H1 (cell line): ENCODE data around the gene ATCAY. TPM values are rescaled to one million over a fixed set of nuclear protein-coding genes. Genes with fewer than 3 reads are reported as not detected.

Source experiments
- CTCF ChIA-PET: fragments of 300-600 bp; sonication (Branson Sonifier 250); formaldehyde crosslinking; loops from one replicate; lab custom pipeline; 2021; ENCODE audit not compliant: partially characterized antibody; lab: Charles Lee
- POLR2A ChIA-PET: fragments of 300-600 bp; sonication (Branson Sonifier 250); formaldehyde crosslinking; loops from one replicate; lab custom pipeline; 2021; ENCODE audit warnings: inconsistent platforms; ENCODE audit not compliant: partially characterized antibody; lab: Charles Lee
- DNase-seq, 2 experiments: peaks; one replicate each; pipeline versions ENCODE4 v3.0.0 to v3.0.0-alpha.2; 2010 to 2022; ENCODE audit warnings: low spot score in 2 of 2, low read depth in 1 of 2, mixed read lengths in 1 of 2
- FAIRE-seq: peaks from 2 replicates; lab custom pipeline; 2011; peaks lifted over from hg19 to GRCh38; lab: Jason Lieb, UNC
- H2AFZ ChIP-seq: 2 replicates; pipeline ENCODE4 v1.8.1; 2012; ENCODE audit warnings: low read length, inconsistent platforms
- H2AK5ac ChIP-seq: 2 replicates; pipeline ENCODE4 v1.6.1; 2013; ENCODE audit warnings: low read depth, low read length
- H2BK120ac ChIP-seq: replicated peaks from 2 replicates; pipeline ENCODE3; 2013; ENCODE audit warnings: low read depth, low read length, inconsistent platforms
- H2BK12ac ChIP-seq: 2 replicates; pipeline ENCODE4 v1.6.1; 2013; ENCODE audit warnings: low read depth, low read length
- H2BK15ac ChIP-seq: 2 replicates; pipeline ENCODE4 v1.6.1; 2013; ENCODE audit warnings: low read length
- H2BK20ac ChIP-seq: 2 replicates; pipeline ENCODE4 v1.6.1; 2013; ENCODE audit warnings: low read length
- H2BK5ac ChIP-seq: 2 replicates; pipeline ENCODE4 v1.6.1; 2013; ENCODE audit warnings: low read depth, low read length
- H3K14ac ChIP-seq: 2 replicates; pipeline ENCODE4 v1.6.1; 2013; ENCODE audit warnings: inconsistent platforms; ENCODE audit not compliant: insufficient read length
- H3K18ac ChIP-seq: 2 replicates; pipeline ENCODE4 v1.6.1; 2013; ENCODE audit warnings: low read length; ENCODE audit errors: extremely low read depth
- H3K23ac ChIP-seq: 2 replicates; pipeline ENCODE4 v1.6.1; 2013; ENCODE audit warnings: inconsistent platforms; ENCODE audit not compliant: insufficient read length
- H3K23me2 ChIP-seq: 2 replicates; pipeline ENCODE4 v1.6.1; 2013; ENCODE audit warnings: low read depth, low read length
- H3K27ac ChIP-seq: 2 replicates; pipeline ENCODE4 v1.6.1; 2011; ENCODE audit warnings: low read depth, low read length, inconsistent platforms
- H3K27me3 ChIP-seq, 4 experiments: replicated peaks in 1 of 4; 1 replicate in 1 of 4; 2 replicates in 3 of 4; pipeline versions ENCODE4 v1.6.1 to v1.8.1; 2011 to 2013; ENCODE audit warnings: low read length in 3 of 4, mild to moderate bottlenecking in 3 of 4, inconsistent platforms in 2 of 4, mixed read lengths in 2 of 4, moderate library complexity in 1 of 4; ENCODE audit not compliant: control insufficient read depth in 3 of 4, insufficient read depth in 3 of 4; ENCODE audit errors: extremely low read depth in 1 of 4
- H3K36me3 ChIP-seq, 4 experiments: 2 replicates each; pipeline versions ENCODE4 v1.6.1 to v1.8.1; 2011 to 2013; ENCODE audit warnings: mild to moderate bottlenecking in 4 of 4, low read length in 3 of 4, moderate library complexity in 2 of 4, control low read depth in 1 of 4, inconsistent platforms in 1 of 4; ENCODE audit not compliant: insufficient read depth in 4 of 4, control insufficient read depth in 2 of 4
- H3K4ac ChIP-seq: replicated peaks from 2 replicates; pipeline ENCODE3; 2013; ENCODE audit warnings: low read length, low read depth, mixed read lengths, inconsistent platforms; ENCODE audit not compliant: insufficient read length
- H3K4me1 ChIP-seq, 4 experiments: replicated peaks in 1 of 4; 1 replicate in 1 of 4; 2 replicates in 3 of 4; pipeline versions ENCODE4 v1.6.1 to v1.8.1; 2011 to 2013; ENCODE audit warnings: low read length in 3 of 4, inconsistent platforms in 2 of 4, mixed read lengths in 1 of 4; ENCODE audit not compliant: insufficient read depth in 4 of 4, control insufficient read depth in 3 of 4
- H3K4me2 ChIP-seq, 2 experiments: 2 replicates each; pipeline versions ENCODE4 v1.6.1 to v1.8.1; 2011 to 2013; ENCODE audit warnings: low read depth in 2 of 2, low read length in 2 of 2, control low read depth in 1 of 2, inconsistent platforms in 1 of 2, mild to moderate bottlenecking in 1 of 2; ENCODE audit not compliant: insufficient read depth in 1 of 2
- H3K4me3 ChIP-seq, 4 experiments: fragments of 200-600, 300-600 bp in 1 of 4; sonication (generic), shearing (Covaris generic), sonication (Bioruptor Twin) in 1 of 4; 2 replicates each; pipeline versions ENCODE4 v1.5.1 to v1.8.1; 2011 to 2016; ENCODE audit warnings: low read length in 4 of 4, low read depth in 3 of 4, control low read depth in 2 of 4, inconsistent platforms in 2 of 4, mild to moderate bottlenecking in 2 of 4, mixed read lengths in 1 of 4, moderate library complexity in 1 of 4; ENCODE audit not compliant: insufficient read depth in 2 of 4; ENCODE audit errors: extremely low read depth in 1 of 4
- H3K56ac ChIP-seq: replicated peaks from 2 replicates; pipeline ENCODE3; 2013; ENCODE audit warnings: low read depth, mild to moderate bottlenecking, mixed read lengths, low read length, inconsistent platforms; ENCODE audit not compliant: insufficient read length
- H3K79me1 ChIP-seq: 2 replicates; pipeline ENCODE4 v1.6.1; 2013; ENCODE audit warnings: low read depth, low read length, control low read depth
- H3K79me2 ChIP-seq, 2 experiments: 2 replicates each; pipeline versions ENCODE4 v1.6.1 to v1.8.1; 2012 to 2013; ENCODE audit warnings: low read length in 2 of 2, mild to moderate bottlenecking in 2 of 2, inconsistent platforms in 1 of 2; ENCODE audit not compliant: insufficient read depth in 2 of 2, control insufficient read depth in 1 of 2
- H3K9ac ChIP-seq, 4 experiments: replicated peaks in 1 of 4; 1 replicate in 1 of 4; 2 replicates in 3 of 4; pipeline versions ENCODE4 v1.6.1 to v1.8.1; 2011 to 2013; ENCODE audit warnings: low read depth in 3 of 4, low read length in 3 of 4, control low read depth in 2 of 4, mild to moderate bottlenecking in 2 of 4, moderate library complexity in 2 of 4, inconsistent platforms in 1 of 4; ENCODE audit errors: extremely low read depth in 1 of 4
- H3K9me3 ChIP-seq, 2 experiments: 2 replicates each; pipeline versions ENCODE4 v1.6.1 to v1.8.1; 2012 to 2013; ENCODE audit warnings: mild to moderate bottlenecking in 2 of 2, moderate library complexity in 2 of 2, control low read depth in 1 of 2, inconsistent platforms in 1 of 2, low read depth in 1 of 2, low read length in 1 of 2, mixed read lengths in 1 of 2; ENCODE audit not compliant: insufficient read depth in 2 of 2
- H4K20me1 ChIP-seq, 2 experiments: replicated peaks in 1 of 2; 2 replicates each; pipeline versions ENCODE3 to v1.8.1; 2011 to 2013; ENCODE audit warnings: inconsistent platforms in 2 of 2, low read length in 2 of 2, mild to moderate bottlenecking in 1 of 2; ENCODE audit not compliant: insufficient read depth in 2 of 2, control insufficient read depth in 1 of 2
- H4K5ac ChIP-seq: 2 replicates; pipeline ENCODE4 v1.6.1; 2013; ENCODE audit warnings: low read length, low read depth, mixed read lengths, inconsistent platforms; ENCODE audit not compliant: insufficient read length
- H4K8ac ChIP-seq: 2 replicates; pipeline ENCODE4 v1.8.0; 2013; ENCODE audit warnings: mild to moderate bottlenecking, moderate library complexity, low read length, inconsistent platforms; ENCODE audit not compliant: insufficient read depth; ENCODE audit errors: extremely low read depth
- H4K91ac ChIP-seq: replicated peaks from 2 replicates; pipeline ENCODE3; 2013; ENCODE audit warnings: low read length, mixed read lengths, inconsistent platforms; ENCODE audit not compliant: insufficient read length
- E2F6 ChIP-seq: IDR thresholded peaks from 2 replicates; pipeline ENCODE4 v1.6.1; 2012; ENCODE audit warnings: inconsistent platforms
- EP300 ChIP-seq, 2 experiments: IDR thresholded peaks; 1 replicate in 1 of 2; 2 replicates in 1 of 2; pipeline ENCODE4 v1.6.1; 2011 to 2012; ENCODE audit warnings: low read depth in 2 of 2, low read length in 2 of 2, mild to moderate bottlenecking in 2 of 2, borderline replicate concordance in 1 of 2, inconsistent platforms in 1 of 2, moderate library complexity in 1 of 2
- RAD21 ChIP-seq, 2 experiments: IDR thresholded peaks in 1 of 2; conservative IDR thresholded peaks in 1 of 2; 2 replicates each; pipeline ENCODE4 v1.6.1; 2011; ENCODE audit warnings: low read depth in 2 of 2, low read length in 2 of 2, improper control_type of control experiment in 1 of 2, inconsistent platforms in 1 of 2, mild to moderate bottlenecking in 1 of 2, moderate library complexity in 1 of 2
- WGBS, 2 experiments: shearing (Covaris generic) in 1 of 2; methylation state at CpG; one replicate each; pipeline versions ENCODE4 v1.1.6 to v1.1.7; 2013 to 2015; ENCODE audit warnings: low lambda C conversion rate in 2 of 2, mixed read lengths in 2 of 2, inconsistent platforms in 1 of 2, low coverage in 1 of 2, missing lambda C conversion rate in 1 of 2; ENCODE audit not compliant: insufficient replicate concordance in 2 of 2, insufficient coverage in 1 of 2, insufficient read length in 1 of 2; ENCODE audit errors: extremely low coverage in 1 of 2, missing lambda C conversion rate in 1 of 2; 5-methylcytosine and 5-hydroxymethylcytosine counted together
- polyA plus RNA-seq, 7 experiments: library from polyadenylated mRNA; depleted of rRNA in 3 of 7; stranded (reverse) in 5 of 7; unstranded in 2 of 7; fragments of >200 nt in 5 of 7; fragments of 200-250 nt in 2 of 7; gene quantifications; 1 replicate in 5 of 7; 2 replicates in 1 of 7; 4 replicates in 1 of 7; pipeline versions ENCODE4 v1.2.1 to v1.2.3, GENCODE V29; 2011 to 2013; ENCODE audit warnings: missing spikeins in 2 of 7, mixed read lengths in 2 of 7
- total RNA-seq: library from RNA; stranded (reverse); fragmentation: NEBNext Ultra II Directional; extraction: Animal tissue kit (Norgen Biotek cat#: 25700); gene quantifications from 2 replicates; pipeline ENCODE4 v1.2.1, GENCODE V29; 2021
- TF ChIP-seq, protein P1 (sequence below): IDR thresholded peaks from 2 replicates; pipeline ENCODE4 v1.6.1; 2012; ENCODE audit warnings: inconsistent platforms

Gene ATCAY
- total and polyA plus RNA-seq, 2 of the 8 experiments (the other 6 are each of a cell fraction or from before 2014, with no cell fraction given), result 24.4 to 33.8 TPM

DNA sequence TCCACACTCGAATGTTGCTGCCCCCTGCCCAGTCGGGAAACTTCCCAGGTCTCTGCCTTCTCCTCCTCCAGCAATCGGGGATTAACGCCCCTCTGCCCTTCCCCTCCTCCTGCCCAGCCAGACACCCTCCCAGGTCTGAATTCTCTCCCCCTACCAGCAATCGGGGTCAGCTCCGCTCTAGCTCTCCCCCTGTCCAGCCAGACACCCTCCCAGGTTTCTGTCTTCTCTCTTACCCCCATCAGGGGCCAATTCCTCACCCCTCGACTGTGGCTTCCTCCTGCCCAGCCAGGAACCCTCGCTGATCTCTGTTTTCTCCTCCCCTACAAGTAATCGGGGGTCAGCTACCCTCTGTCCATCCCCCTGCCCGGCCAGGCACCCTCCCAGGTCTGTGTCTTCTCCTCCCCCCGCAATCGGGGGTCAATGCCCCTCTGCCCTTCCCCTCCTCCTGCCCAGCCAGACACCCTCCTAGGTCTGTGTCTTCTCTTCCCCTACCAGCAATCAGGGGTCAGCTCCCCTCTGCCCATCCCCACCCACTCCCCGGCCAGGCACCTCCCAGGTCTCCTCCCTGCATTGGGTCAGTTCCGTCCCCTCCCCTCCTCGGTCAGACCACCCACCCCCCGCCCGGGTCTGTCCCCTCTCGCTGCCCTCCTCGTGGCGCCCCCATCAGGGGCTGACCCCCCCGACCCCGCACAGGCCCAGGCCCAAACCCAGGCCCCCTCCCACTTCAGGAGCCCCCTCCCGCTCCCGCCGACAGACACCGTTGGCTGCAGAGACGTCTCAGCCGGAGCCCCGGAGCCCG, 12.3 kb upstream of the ATCAY start:
- H4K8ac ChIP-seq, result peak overlapping the region; percentile 87
- peak overlapping the region; percentile 76 to 83 for H3K4me2 ChIP-seq
- no peaks in the 10 kb centered on the region for H3K36me3 ChIP-seq
- peak in 1 of 2 experiments; percentile 34; a peak in 2 of 4 replicates for TF ChIP-seq RAD21 (IDR thresholded peaks at IDR 0.05 in 1 of 2, conservative IDR thresholded peaks at IDR 0.05 in 1 of 2; ENCODE audit: low read depth in 2 of 2, low read length in 2 of 2)
- 0 out of 2 replicates have a peak, but pooled peaks have one; percentile 11 for TF ChIP-seq E2F6
- no peak for TF ChIP-seq EP300 (IDR thresholded peaks at IDR 0.05; ENCODE audit: borderline replicate concordance in 1 of 2, low read depth in 2 of 2, low read length in 2 of 2)
- TF ChIP-seq, protein P1, sequence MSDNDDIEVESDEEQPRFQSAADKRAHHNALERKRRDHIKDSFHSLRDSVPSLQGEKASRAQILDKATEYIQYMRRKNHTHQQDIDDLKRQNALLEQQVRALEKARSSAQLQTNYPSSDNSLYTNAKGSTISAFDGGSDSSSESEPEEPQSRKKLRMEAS, result no peak
- no peak overlapping the region for H2AK5ac ChIP-seq
- H2BK15ac ChIP-seq, result no peak overlapping the region
- DNase-seq (peak in 1 of 2 experiments; percentile 59), FAIRE-seq (no peak)
- no peak overlapping the region for H2BK12ac ChIP-seq
- no peak overlapping the region for H2BK5ac ChIP-seq
- POLR2A ChIA-PET, result interaction anchor here (0.6 to 1.7 kb wide), 9 partner anchors 9 to 180 kb away, joined by 3 to 4 read pairs (median 4); partner anchors contain the start of genes DAPK3, EEF2 and NMRK2
- no peak overlapping the region for H2BK120ac ChIP-seq
- peak overlapping the region in 3 of 4 experiments; percentile 29 to 75 (median 57); a peak in 4 of 7 replicates for H3K9ac ChIP-seq
- H3K9me3 ChIP-seq, result peaks cover 6 to 8% of the 10 kb centered on the region in 2 experiments; a peak in 3 of 4 replicates
- H3K18ac ChIP-seq, result peak overlapping the region; percentile 60
- CTCF ChIA-PET, result no interaction called here
- no peak overlapping the region for H3K56ac ChIP-seq
- no peak overlapping the region for H3K4ac ChIP-seq
- no peak overlapping the region for H3K14ac ChIP-seq
- H3K23ac ChIP-seq, result no peak overlapping the region
- H2AFZ ChIP-seq, result no peak overlapping the region
- H3K4me3 ChIP-seq, result peak overlapping the region; percentile 23 to 75 (median 42)
- no peak overlapping the region; the same call in 1 of the 2 replicates for H3K27ac ChIP-seq
- 59% methylated on average over 11 of the region's 30 CpGs; no CpG with 5 or more reads in 1 of the 2 experiments for WGBS, 2 experiments
- H3K79me2 ChIP-seq, result peaks cover 0 to 12% of the 10 kb centered on the region in 2 experiments; a peak in 2 of 4 replicates
- H3K27me3 ChIP-seq, result peaks cover 0 to 18% (median 13%) of the 10 kb centered on the region in 4 experiments; a peak in 6 of 7 replicates
- H4K20me1 ChIP-seq, result peaks cover 0 to 7% of the 10 kb centered on the region in 2 experiments
- no peaks in the 10 kb centered on the region; the same call in 1 of the 2 replicates for H3K23me2 ChIP-seq
- no peak overlapping the region for H4K5ac ChIP-seq
- peaks cover 7% of the 10 kb centered on the region; the same call in 1 of the 2 replicates for H3K79me1 ChIP-seq
- H4K91ac ChIP-seq, result no peak overlapping the region
- peaks cover 0 to 13% (median 8%) of the 10 kb centered on the region in 4 experiments; a peak in 5 of 7 replicates for H3K4me1 ChIP-seq
- H2BK20ac ChIP-seq, result peak overlapping the region; percentile 80; the same call in 1 of the 2 replicates
